ENCODE measurements around the gene ELP5. TPM values are rescaled to one million over a fixed set of nuclear protein-coding genes. Genes with fewer than 3 reads are reported as not detected.

Gene ELP5
- total and polyA plus RNA-seq, 10 of the 15 experiments (the other 5 are each of a cell fraction or from before 2014, with no cell fraction given), result 41.1 to 109 (median 77.5) TPM

GRCh38 chr17:7217113-7217987 lies 34.7 kb upstream of the ELP5 start (continued):
- TF ChIP-seq HSF1 (IDR thresholded peaks at IDR 0.05; ENCODE audit: low read depth, low read length), result no peak
- TF ChIP-seq, protein P1, sequence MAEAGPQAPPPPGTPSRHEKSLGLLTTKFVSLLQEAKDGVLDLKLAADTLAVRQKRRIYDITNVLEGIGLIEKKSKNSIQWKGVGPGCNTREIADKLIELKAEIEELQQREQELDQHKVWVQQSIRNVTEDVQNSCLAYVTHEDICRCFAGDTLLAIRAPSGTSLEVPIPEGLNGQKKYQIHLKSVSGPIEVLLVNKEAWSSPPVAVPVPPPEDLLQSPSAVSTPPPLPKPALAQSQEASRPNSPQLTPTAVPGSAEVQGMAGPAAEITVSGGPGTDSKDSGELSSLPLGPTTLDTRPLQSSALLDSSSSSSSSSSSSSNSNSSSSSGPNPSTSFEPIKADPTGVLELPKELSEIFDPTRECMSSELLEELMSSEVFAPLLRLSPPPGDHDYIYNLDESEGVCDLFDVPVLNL (IDR thresholded peaks at IDR 0.05; ENCODE audit: low read depth, low read length), result no peak
- peak; percentile 90 for TF ChIP-seq NFXL1 (IDR thresholded peaks at IDR 0.05; ENCODE audit: borderline replicate concordance)
- no peak for TF ChIP-seq EED (IDR thresholded peaks at IDR 0.05; ENCODE audit: low read depth)
- no peak for TF ChIP-seq MYC (IDR thresholded peaks at IDR 0.05; ENCODE audit: insufficient read depth, insufficient read length, insufficient replicate concordance, low read length, severe bottlenecking)
- no peak for TF ChIP-seq ESRRA (IDR thresholded peaks at IDR 0.05; ENCODE audit: low read length)
- TF ChIP-seq IKZF1 (conservative IDR thresholded peaks at IDR 0.05), result peak; percentile 37; the same call in 1 of the 2 replicates
- TF ChIP-seq CREB1 (IDR thresholded peaks at IDR 0.05; ENCODE audit: low read depth), result no peak
- TF ChIP-seq STAT3 (IDR thresholded peaks at IDR 0.05; ENCODE audit: low read depth, low read length), result no peak
